Muscle of back (tissue), 11 donors: ENCODE measurements around the gene CYP19A1. TPM values are rescaled to one million over a fixed set of nuclear protein-coding genes. Genes with fewer than 3 reads are reported as not detected.

Source experiments
- DNase-seq, 3 donors: peaks; one replicate each; pipeline versions ENCODE4 v3.0.0 to v3.0.0-alpha.2; 2013
- polyA plus RNA-seq, 10 donors: library from polyadenylated mRNA; unstranded; fragments of 120-200 nt; gene quantifications; one replicate each; pipeline ENCODE4 v1.2.1, GENCODE V29; 2013; ENCODE audit not compliant: insufficient read length in 10 of 10

The CYP19A1 gene
- polyA plus RNA-seq, 10 donors = 0.42 to 1.8 (median 0.80) TPM

DNA sequence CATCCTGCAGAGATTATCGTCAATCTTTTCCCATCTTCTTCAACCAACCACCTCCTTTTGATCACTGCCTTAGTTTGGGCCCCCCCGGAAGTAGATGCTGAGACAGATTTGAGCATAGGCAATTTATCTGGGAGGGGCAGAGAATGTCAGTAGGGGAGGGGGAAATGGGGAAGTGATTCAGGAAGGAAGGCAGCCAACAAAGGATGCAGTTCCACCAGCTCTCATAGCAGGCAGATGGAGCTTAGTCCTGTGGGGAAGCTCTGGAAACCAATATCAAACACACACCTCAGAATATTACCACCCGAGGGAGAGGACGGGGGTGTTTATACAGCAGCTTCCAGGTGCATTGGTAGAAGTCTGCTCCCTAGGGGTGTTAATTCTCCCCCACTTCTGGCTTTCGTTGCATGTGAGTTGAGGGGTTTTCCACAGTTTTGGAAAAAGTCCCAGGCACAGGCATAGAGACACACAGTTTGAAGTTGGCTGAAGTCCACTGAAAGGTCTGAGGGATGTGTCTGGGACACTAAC, 152.2 kb downstream of the CYP19A1 start:
- DNase-seq = peak in 2 of 3 donors; percentile 54 to 83

DNA sequence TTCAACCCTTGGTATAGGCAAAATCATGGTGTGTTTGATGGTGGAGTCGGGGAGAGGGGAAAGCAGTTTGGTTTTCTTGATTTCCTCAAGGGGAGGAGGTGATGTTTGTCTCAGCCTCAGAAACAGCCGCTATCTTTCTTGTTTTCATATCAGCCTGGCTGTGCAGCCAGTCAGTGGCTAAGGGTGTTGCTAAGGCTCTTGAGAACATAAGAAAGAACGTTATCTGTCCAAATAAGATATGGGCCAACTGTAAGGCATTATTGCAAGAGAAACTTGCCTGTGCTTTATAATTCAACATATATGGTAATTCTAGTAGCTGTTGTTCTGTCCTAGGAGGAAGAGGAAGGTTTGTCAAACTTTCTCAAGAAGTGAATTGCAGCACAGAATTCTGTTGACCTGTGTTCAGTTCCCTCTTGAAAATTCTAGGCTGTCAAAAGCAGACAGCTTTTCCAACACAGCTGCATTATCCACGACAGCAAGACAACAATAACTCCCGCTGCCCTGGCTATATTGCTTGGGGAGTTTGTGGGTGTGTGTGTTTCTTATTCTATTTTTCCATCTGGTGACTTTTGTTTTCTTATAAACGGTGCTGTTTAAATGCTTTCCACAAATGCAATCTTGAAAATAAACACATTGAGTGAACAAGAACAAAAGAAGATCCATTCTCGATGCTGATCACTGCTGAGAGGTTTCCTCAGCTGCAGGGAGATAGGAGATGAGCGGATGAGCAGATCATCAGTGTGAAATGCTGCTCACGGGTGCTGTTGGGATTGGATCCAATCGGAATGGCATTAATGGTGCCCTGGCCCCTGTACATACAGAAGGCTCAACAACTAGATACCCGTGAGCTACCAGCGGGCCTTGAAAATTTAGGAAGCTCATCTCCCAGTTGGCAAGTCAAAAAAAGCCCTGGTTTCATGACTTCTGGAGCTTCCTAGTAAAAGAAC, 152.9 kb downstream of the CYP19A1 start:
- DNase-seq = peak; percentile 55 to 88 (median 69)

DNA sequence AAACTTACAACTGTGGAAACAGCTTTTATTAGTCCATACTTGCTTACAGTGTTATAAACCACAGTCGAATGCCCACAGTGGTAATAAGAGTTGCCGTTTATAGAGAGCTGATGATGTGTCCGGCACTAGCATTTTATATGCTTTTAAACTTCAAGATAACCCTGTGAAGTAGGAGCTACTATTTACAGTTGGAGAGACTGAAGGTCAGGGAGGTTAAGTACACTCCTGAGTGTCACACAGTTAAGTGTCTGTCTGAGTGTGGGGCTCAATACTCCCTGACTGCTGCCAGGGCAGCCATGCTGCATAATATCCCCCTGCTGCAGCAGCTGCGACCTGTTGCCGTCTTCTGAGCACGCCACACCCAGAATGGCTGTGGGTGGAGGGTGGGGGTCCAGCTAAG, 153.8 kb downstream of the CYP19A1 start:
- DNase-seq = no peak

DNA sequence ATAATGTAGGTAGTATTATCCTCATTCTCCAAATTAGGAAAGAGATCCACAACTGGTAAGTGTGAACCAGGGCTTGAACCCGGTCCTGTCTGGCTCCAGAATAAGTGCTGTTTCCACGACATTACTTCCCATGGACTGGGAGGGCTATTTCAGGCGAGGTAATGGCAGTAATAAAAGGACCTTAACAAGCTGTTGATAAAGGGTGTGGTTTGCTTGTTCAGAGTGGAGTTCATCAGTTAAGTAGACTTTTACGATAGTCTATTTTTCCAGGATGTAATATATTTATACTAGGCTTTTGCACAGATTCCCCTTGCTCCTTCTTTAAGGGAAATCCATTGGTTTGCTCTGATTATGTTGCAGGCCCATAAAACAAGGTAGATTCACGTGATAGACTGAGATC, 155.3 kb downstream of the CYP19A1 start:
- DNase-seq = no peak

DNA sequence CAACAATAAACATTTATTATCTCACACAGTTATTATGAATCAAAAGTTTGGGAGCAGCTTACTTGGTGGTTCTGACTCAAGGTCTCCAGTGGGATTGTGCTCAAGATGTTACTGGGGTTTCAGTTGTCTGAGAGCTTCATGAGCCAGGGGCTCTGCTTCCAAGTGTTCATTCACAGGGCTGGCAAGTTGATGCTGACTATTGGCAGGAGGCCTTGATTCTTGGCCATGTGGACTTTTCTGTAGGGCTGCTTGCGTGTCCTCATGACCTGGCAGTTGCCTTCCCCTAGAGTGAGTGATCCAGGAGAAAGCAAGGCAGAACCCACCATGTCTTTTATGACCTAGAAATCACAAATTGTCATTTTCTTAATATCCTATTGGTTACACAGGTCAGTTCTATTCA, 156.5 kb downstream of the CYP19A1 start:
- no peak for DNase-seq

DNA sequence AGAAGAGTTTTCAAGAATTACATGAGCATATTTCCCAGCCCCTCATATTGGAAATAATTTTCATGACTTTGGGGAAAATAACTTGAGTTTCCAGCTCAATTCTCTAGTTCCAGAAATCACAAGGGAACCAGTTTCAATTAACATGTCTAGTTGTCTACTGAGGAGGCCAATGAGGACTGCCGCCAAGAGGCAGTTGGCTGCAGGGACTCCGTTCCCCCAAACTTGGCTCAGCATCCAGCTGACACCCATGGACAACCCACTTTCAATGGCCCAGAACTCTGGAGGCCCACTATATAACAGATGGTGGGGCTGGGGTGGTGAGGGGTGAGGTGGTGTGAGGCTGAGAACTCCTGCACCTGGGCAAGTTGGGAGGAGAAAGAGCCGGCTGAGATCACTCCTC, 157.2 kb downstream of the CYP19A1 start:
- DNase-seq = no peak

DNA sequence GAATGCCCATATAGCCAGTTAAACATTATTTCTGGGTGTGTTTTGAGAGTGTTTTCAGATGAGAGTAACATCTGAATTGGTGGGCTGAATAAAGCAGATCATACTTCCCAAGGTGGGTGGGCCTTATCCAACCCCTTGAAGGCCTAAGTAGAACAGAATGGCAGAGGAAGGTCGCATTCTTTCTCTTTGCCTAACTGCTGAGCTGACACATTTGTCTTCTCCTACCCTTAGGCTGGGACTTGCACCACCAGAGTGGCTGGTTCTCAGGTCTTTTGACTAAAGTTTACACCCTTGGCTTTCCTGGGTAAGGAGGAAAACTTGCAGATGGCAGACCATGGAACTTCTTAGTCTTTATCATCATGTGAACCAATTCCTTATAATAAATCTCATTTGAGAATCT, 157.9 kb downstream of the CYP19A1 start:
- no peak for DNase-seq

DNA sequence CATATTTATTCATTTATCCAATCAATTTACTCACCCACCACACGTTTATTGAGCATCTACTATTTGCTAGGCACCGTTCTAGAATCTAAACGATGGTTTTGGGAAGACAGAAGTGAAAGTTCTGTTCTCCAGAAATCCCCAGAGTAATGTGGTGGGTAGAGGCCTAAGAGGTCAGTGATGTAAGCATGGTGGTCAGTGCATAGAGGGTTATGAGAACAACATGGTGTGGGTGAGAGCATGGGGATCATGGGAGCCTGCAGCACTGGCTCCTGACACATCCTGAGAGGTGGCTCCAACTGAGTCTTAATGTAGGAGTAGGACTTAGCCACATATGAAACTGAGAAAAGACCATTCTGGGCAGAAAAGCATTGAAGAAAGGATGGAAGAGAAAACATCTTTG, 158.4 kb downstream of the CYP19A1 start:
- DNase-seq = no peak

DNA sequence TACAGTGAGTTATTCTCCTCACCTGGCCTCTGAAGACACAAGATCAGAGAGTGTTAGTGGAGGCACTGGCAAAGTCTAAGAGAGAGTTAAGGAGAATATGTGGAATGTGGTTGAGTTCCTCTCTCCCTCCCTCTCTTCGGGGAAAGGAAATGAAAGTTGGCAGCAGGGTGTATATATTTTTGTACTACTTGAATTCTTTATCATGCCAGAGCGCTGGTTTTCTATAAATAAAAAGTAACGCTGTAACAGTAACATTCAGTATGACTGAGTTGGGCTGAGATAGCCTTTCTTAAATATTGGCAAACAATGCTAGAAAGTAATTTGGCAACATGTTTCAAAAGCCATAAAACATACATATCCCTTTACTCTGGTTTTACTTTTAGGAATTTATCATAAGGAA, 166.2 kb downstream of the CYP19A1 start:
- DNase-seq = peak; percentile 47 to 82 (median 54)

DNA sequence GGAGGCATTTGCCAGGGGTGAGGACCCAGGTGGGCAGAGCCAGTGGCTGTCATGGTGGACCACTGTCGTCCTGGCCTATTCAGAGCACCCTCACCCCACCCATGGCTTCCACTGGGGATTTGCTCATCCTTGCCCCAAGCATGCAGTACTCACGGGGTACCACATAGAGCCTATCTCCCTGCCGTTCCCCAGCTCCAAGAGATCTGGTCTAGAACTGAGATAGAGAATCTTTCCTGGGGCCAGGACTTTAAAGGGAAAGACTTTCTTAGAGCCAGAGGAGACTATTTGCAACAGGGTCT, 166.8 kb downstream of the CYP19A1 start:
- no peak for DNase-seq

DNA sequence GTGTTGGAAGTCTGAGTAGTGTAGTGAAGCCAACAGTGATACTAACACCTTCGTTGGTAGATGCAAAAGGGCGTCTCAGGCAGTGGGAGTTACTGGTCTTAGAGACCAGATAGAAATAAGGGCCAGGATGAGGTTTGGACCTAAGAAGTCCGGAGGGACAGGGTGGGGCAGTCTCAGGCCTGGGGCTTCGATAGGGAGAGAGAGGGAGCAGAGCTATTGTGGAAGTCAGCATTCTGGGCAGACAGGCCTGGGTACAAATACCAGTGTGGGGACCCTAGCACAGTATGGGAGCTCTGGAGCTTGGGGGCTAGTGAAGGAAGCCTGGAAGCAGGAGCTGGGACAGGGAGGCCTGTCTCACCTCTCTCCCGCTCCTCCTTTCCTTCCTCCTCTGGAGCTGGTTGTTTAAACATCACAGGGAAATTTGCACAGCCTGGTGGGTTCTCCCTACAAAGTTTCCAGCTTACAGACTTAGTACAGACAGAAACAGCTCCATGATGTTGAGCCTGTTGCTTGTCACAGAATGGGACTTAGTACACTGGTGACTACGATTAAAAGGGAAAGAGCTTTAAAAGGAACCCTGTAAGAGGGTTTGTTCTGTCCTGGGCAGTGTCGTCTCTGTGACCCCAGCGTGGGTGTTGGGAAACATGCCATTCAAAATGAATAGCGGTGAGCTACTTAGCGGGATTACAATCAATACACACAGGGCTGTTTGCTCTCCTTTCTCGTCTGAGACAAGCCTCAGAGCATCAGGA, 167.3 kb downstream of the CYP19A1 start:
- no peak for DNase-seq

DNA sequence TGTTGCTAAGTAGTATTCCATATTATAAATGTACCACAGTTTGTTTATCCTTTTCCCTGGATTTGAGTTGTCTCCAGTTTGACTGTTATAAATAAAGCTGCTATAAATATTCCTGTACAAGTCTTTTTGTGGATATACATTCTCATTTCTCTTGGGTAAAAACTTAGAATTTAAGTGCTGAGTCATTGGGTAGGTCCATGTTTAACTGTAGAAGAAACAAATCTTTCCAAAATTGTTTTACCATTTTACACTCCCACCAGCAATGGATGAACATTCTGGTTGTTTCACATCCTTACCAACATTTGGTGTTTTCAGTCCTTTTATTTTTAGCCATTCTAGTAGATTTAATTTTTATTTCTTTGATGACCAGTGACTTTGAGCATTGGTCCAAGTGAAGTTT, 169.7 kb downstream of the CYP19A1 start:
- DNase-seq = no peak

DNA sequence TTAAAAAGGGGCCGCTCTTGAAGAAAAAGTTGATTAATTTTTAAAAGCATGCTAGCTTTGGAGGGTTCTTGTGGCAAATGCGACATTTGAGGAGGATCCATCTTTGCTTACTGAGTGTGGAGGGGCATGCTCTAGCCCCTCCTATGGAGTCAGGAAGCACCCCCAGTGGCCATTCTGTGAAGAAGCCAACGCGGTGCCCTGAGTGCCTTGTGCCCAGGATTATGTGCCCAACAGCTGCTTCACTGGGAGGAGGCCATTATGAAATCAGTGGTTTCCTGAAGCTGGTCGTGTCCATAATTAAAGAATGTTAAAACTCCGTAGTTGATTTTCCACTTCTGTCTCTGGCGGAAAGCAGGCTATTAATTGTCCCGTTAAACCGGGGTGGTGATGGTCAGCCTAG, 174.6 kb downstream of the CYP19A1 start:
- DNase-seq = no peak

DNA sequence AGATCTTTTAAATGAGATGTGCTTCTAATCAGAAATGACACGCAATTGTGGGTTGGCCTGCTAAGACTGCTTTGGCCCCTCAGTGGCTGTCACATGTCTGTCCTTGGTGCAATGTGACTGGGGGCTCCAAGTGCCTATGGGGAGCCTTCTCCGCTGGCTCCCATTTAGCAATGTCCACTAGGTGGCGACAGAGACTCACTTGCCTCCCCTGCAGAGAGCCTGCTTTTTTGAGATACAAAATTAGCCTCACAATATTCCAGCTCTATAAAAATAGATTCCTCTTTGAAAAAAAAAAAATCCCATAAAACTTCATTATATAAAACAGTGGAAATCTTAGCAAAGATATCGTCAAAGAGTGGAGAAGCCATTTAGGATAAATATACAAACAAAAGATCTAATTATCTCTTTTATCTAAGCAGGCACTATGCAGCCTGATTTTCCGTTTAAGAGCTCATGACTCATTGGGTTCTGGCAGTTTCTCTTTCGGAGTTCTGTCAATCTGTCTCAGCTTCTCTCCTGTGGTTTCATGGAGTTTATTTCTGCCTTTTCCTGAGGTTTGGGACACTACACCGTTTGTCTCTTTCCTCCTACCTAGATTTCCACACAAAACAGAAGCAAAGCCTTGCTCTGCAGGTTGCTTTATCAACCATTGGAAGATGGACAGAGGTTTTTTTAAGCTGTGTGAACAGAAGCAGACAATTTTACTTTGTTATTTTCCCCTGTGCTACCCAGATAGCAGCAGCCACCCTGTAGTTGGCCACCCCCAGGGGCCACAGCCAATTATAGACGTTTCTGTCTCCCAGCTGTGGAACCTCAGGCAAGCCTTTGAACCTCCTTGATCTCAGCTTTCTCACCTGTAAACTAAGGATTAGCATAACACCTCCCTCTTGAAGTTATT, 175.3 kb downstream of the CYP19A1 start:
- DNase-seq = peak; percentile 66 to 87 (median 82)

DNA sequence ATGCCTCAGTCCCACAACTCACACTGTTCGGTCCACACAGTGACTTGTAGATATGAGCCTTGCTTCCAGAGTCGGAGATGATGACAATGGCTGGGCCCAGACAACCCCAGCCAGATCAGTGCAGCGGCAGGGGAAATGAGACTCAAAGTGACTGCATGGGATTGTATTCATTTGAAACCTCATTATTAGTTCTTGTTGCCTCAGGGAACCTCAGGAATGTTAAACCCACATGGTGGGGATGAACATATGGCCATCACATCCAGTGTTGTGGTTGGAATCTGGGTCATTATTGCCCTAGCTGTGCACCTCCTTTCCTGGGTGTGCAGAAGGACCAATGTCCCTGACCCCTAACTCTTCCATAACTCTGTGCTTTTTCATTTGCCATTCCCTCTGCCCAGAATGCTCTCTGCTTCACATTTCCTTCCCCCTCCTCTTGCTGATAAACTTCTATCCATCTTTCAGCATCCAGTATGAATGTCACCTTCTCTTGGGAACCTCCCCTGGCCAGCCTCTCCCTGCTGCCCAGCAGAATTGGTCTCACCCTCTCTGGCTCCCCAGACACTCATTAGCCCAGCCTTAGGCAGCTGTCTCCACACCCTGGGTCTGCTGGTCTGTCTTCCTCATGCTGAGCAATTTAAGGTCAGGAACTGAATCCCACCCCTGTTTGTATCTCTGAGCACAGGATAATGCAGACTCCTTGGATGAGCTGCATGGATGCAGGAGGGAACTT, 176.7 kb downstream of the CYP19A1 start:
- no peak for DNase-seq

DNA sequence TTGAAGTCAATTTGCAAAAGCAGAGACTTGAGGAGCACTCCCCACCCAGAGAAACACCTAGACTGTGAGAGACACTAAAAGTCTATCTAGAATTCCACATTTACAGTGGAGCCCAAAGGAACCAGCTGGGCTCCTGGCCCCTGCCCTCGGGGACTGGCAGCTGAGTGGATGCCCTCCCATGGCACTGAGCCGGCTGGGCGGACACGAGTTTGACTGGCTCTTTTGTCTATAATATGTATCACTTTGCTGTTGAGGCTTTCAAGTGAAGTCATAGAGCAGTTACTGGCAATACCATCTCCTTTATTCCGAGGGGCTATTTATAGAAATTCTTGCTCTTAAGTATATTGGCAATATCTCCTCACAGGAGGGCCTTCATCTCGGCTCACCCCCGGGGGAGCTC, 177.9 kb downstream of the CYP19A1 start:
- no peak for DNase-seq

Other genes starting within 250 kb of the CYP19A1 start
- gene TNFAIP8L3, start 243.7 kb downstream of the CYP19A1 start, polyA plus RNA-seq = 1 to 10 TPM; 1.5 to 3.2 (median 2.2) TPM
- gene GLDN, start 3.1 kb upstream of the CYP19A1 start, polyA plus RNA-seq = under 1 TPM; 0.17 to 0.88 (median 0.37) TPM